GM21423 (cell line): ENCODE results near the gene DHX8.
A peak's percentile ranks its signal among the peaks of the same experiment; 100 is the strongest.
"Not testable (repeated sequence)": the region's sequence is repeated elsewhere in the genome, so short reads cannot be mapped to it uniquely, and the experiment has no call there.

ENCODE experiments used
- ATAC-seq: cut with Tn5 transposase; IDR thresholded peaks from one replicate; pipeline ENCODE4 v1.9.1; 2021; ENCODE audit warnings: mild to moderate bottlenecking, moderate library complexity; ENCODE audit not compliant: unreplicated experiment

DHX8 gene

DNA sequence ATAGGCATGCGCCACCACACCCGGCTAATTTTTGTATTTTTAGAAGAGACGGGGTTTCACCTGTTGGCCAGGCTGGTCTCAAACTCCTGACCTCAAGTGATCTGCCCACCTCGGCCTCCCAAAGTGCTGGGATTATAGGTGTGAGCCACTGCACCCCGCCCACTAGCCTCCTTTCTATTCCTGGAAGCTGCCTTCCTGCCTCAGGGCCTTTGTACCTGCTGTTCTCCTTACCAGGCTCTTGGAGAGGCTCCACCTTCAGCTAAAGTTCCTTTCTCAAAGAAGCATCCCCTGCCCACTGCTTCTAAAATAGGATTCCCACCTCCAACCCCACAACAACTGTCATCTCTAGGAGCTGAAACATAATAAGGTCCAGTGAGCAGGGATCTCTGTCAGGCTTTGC, 23.9 kb upstream of the DHX8 start:
- ATAC-seq, result not testable (repeated sequence)

GRCh38 chr17:43461185-43461584, 22.6 kb upstream of the DHX8 start:
- ATAC-seq, result no peak

GRCh38 chr17:43462569-43462968, 21.2 kb upstream of the DHX8 start:
- not testable (repeated sequence) for ATAC-seq

DNA sequence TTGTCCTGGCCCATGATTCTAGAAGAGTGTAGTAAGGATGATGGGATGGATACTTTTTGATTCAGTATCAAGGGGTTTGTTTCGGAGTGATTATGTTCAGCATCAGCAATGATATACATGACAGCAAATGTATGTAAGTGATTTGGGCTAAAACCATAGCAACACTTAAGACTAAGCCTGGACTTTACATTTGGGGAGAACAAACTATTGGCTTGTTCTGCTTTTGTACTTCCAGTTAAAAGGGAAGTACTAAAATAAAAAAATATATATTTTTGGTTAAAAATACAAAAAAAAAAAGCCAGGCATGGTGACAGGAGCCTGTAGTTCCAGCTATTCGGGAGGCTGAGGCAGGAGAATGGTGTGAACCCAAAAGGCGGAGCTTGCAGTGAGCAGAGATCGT, 20.5 kb upstream of the DHX8 start:
- ATAC-seq, result no peak

DNA sequence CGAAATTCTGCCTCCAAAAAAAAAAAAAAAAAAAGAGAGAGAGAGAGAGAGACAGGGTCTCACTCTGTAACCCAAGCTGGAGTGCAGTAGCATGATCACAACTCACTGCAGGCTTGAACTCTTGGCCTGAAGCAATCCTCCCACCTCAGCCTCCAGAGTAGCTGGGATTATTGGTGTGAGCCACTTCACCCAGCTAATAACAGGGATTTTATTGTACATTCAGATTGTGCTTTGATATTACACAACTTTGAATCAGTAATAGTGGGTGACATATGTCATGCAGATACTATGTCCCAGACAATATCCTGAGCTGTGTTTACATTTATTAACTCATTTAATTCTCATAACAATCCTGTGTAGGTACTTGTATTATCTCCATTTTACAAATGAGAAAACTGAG, 19.7 kb upstream of the DHX8 start:
- no peak for ATAC-seq

GRCh38 chr17:43465049-43465448, 18.7 kb upstream of the DHX8 start:
- no peak for ATAC-seq

- ATAC-seq, result no peak
These were observed 15.7 kb upstream of the DHX8 start for GRCh38 chr17:43467981-43468581.

DNA sequence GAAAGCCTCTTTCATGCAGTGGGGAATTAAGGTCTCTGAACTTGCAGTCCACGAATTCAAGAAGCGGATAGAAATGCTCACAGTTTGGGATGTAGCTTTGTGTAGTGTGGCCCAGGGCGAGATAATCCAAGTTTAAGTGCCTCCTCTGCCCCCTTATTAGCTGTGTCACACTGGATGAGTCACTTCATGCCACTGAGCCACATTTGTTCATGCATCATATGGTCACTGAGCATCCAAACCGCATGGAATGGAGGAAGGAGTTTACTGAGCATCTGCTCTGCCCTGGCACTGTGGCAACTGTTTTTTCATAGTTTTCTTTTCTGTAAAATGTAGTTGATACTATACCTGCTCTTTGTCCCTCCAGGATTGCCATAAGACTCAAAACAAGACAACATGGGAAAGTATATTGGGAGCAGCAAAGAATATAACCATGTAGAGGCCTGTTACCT, 15.1 kb upstream of the DHX8 start:
- ATAC-seq, result no peak

DNA sequence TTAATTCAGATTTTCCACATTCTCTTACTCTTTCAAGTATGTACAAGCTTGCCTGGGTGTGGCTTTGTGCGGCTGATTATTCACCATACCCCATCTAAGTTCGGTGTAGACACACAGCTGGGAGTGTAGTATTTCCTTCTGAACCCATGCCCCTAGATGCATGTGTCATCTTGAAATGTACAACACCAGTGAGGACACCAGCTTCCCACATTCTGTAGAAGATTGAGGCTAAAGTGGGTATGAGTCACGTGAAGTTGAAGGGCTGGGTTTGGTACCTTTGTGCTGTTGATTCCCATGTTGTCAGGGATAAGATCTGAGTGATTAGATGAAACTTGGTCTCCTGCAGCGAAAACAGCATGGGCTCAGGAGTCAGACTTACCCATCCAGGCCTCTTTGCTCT, 14.6 kb upstream of the DHX8 start:
- ATAC-seq, result no peak

- no peak for ATAC-seq
These were observed 12.1 kb upstream of the DHX8 start for GRCh38 chr17:43471585-43472160.

DNA sequence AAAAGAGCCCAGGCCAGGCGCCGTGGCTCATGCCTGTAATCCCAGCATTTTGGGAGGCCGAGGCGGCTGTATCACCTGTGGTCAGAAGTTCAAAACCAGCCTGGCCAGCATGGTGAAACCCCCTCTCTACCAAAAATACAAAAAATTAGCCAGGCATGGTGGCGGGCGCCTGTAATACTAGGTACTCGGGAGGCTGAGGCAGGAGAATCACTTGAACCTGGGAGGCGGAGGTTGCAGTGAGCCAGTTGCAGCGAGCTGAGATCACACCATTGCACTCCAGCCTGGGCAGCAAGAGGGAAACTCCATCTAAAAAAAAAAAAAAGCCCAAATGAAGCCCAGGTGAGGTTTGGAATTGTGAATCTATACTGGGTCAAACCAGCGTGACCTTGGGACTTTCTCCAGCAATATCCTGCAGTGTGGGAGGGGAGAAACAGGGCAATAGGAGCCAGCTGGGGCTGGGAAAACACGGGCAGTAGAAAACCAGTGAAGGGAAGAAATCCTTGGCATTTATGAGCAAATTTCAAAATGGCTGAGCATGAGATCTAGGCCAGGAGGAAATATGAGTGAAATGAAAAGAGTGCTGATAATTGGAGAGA, 8.2 kb upstream of the DHX8 start:
- no peak for ATAC-seq

GRCh38 chr17:43476306-43476705, 7.5 kb upstream of the DHX8 start:
- ATAC-seq, result not testable (repeated sequence)

- no peak for ATAC-seq
These were observed 5.7 kb upstream of the DHX8 start for GRCh38 chr17:43477832-43478634.

DNA sequence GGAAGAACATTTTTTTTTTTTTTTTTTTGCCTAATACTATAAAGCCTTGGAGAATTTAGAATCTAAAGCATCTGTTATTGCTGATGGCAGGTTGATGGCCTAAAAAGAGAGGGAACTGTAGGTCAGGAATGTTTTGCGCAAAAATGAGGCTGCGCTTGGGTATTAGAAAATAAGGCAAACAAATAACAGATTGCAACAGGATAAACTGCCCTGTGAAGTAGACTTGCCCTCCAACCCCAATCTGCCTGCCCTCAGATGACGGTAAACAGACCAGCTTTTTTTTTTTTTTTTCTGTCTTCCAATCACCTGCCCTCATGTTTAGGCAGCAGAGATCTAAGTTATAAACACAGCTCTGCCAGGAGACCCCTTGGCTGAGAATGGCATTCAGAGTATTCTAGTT, 3.8 kb upstream of the DHX8 start:
- ATAC-seq, result no peak

DNA sequence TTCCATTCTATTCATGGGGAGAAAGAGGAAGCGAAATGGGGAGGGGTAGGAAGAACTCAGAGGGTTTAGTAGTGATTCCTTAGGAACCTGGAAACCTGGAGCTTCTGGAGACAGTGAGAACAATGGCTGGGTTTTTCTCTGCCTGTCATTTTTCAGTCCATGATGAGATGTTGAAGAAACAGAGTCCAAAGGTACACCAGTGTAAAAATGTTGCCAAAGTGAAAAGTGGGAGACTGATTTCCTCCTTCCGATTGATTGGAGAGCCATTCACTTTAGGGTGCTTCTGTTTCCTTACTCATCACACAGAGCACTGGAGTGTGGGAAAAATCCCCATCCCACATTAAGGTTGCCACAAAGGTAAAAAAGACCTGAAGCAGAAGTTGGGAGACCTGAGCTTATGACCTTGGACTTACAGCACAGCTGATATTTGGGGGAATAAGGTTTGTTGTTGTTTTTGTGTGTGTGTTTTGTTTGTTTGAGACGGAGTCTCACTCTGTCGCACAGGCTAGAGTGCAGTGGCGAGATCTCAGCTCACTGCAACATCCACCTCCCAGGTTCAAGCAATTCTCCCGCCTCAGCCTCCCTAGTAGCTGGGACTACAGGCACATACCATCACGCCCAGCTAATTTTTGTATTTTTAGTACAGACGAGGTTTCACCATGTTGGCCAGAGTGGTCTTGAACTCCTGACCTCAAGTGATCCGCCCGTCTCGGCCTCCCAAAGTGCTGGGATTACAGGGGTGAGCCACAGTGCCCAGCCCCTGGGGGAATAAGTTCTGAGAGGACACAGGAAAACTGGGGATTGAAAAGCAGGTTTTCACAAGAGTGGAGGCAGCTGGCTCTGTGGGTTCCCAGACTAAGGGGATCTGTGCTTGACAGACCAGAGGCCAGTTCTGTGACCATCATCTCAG, 1.4 kb upstream of the DHX8 start:
- no peak for ATAC-seq

- ATAC-seq, result no peak
These were observed 6.8 kb downstream of the DHX8 start for GRCh38 chr17:43490621-43491020.

GRCh38 chr17:43509440-43509839, 25.7 kb downstream of the DHX8 start:
- ATAC-seq, result not testable (repeated sequence)

DNA sequence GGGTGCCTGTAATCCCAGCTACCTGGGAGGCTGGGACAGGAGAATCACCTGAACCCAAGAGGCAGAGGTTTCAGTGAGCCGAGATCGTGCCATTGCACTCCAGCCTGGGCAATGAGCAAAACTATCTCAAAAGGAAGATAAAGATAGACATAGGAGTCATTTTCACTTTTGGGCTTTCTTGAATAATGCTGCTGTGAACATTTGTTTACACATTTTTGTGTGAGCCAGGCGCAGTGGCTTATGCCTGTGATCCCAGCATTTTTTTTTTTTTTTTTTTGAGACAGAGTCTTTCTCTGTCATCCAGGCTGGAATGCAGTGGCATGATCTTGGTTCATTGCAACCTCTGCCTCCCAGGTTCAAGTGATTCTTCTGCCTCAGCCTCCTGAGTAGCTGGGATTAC, 27.4 kb downstream of the DHX8 start:
- ATAC-seq, result not testable (repeated sequence)

DNA sequence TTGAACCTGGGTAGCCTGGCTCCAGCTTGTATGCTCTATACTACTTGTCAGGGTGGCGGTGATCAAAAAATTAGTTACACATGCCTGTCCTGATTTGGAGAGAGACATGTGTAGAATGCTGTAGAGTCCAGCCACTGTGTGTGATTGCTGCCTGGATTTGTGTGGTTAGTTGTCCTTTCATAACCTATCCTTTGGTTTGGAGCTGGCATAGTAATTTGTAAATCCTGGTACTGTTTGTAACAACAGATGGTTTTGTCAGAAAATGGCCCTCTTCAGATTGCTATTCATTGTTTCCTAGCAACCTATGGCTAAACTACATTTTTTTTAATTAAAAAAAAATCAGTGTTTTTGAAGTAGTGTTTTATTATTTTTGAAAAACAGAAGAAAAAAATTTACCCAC, 31.9 kb downstream of the DHX8 start:
- ATAC-seq, result no peak

DNA sequence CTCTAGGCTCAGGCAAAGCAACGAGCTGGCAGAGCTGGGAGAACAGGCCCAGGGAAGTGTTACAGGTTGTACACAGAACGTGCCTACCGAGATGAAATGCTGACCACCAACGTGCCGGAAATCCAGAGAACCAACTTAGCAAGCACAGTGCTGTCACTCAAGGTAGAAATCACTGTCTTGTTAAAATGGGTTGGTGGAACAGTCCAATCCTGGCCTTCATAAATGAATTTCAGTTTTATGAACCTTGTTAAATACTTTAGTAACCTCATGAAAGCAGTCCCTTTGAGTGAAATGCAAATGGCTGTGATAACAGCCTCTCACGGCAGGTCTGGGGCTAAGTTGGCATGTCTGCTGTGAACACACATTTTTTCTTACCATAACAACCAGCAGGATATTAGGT, 33.4 kb downstream of the DHX8 start:
- ATAC-seq, result peak; percentile 23
